K562 (cell line): ENCODE results near the gene GPR42.

Experiments used
- CREB1 ChIP-seq, 2 experiments: sonication (generic) in 1 of 2; formaldehyde crosslinking in 1 of 2; IDR thresholded peaks; 2 replicates each; pipeline versions ENCODE4 v1.6.1 to v1.8.0; 2012 to 2022; ENCODE audit warnings: inconsistent platforms in 1 of 2, mild to moderate bottlenecking in 1 of 2, missing genetic modification reagents in 1 of 2, moderate library complexity in 1 of 2
- CTCF ChIP-seq, 3 experiments: IDR thresholded peaks in 2 of 3; conservative IDR thresholded peaks in 1 of 3; 2 replicates each; pipeline ENCODE4 v1.5.1; 2011 to 2012; ENCODE audit warnings: low read length in 3 of 3, mild to moderate bottlenecking in 3 of 3, control low read depth in 2 of 3, improper control_type of control experiment in 1 of 3, inconsistent platforms in 1 of 3, low read depth in 1 of 3, mixed read lengths in 1 of 3, moderate library complexity in 1 of 3; ENCODE audit not compliant: insufficient read depth in 2 of 3
- E2F1 ChIP-seq: sonication (generic); formaldehyde crosslinking; IDR thresholded peaks from 2 replicates; pipeline ENCODE4 v1.8.1; 2023; ENCODE audit warnings: mild to moderate bottlenecking, missing genetic modification reagents, moderate library complexity
- HOMEZ ChIP-seq: fragments of 250-450 bp; sonication (Bioruptor Pico); IDR thresholded peaks from 2 replicates; pipeline ENCODE4 v1.4.0; 2020; ENCODE audit warnings: mild to moderate bottlenecking, moderate library complexity
- IRF2 ChIP-seq: sonication (generic); formaldehyde crosslinking; IDR thresholded peaks from 2 replicates; pipeline ENCODE4 v1.8.1; 2022; ENCODE audit warnings: mild to moderate bottlenecking, missing genetic modification reagents
- SREBF2 ChIP-seq: sonication (generic); formaldehyde crosslinking; IDR thresholded peaks from 2 replicates; pipeline ENCODE4 v1.4.0; 2020; ENCODE audit warnings: mild to moderate bottlenecking, missing genetic modification reagents
- ZC3H4 ChIP-seq: sonication (generic); formaldehyde crosslinking; IDR thresholded peaks from 2 replicates; pipeline ENCODE4 v1.9.0; 2021; ENCODE audit warnings: missing genetic modification reagents, borderline replicate concordance
- ZNF644 ChIP-seq: fragments of 200-800 bp; sonication (Bioruptor generic); IDR thresholded peaks from 2 replicates; pipeline ENCODE4 v1.6.1; 2016; ENCODE audit warnings: low read depth, missing genetic modification characterization, missing compliant biosample characterization
- ZNF655 ChIP-seq: fragments of 250-450 bp; sonication (Bioruptor Pico); IDR thresholded peaks from 2 replicates; pipeline ENCODE4 v1.5.0; 2021

- TF ChIP-seq CTCF (IDR thresholded peaks at IDR 0.05 in 2 of 3, conservative IDR thresholded peaks at IDR 0.05 in 1 of 3; ENCODE audit: insufficient read depth in 2 of 3, low read depth in 1 of 3, low read length in 3 of 3) (no peak), E2F1 (CRISPR knock-in tag) (no peak), HOMEZ (no peak), CREB1 (IDR thresholded peaks at IDR 0.05) (no peak), CREB1 (CRISPR knock-in tag; IDR thresholded peaks at IDR 0.05) (no peak), SREBF2 (CRISPR knock-in tag) (no peak), ZNF644 (tag) (no peak), ZC3H4 (CRISPR knock-in tag) (no peak), IRF2 (CRISPR knock-in tag) (no peak), ZNF655 (CRISPR knock-in tag) (no peak)
Measured at GRCh38 chr19:35360880-35361420, 9.9 kb upstream of the GPR42 start.
